Astrocyte (in vitro differentiated cells and primary cell): ENCODE data around the gene GOLGA8S.
"Not testable (repeated sequence)": the region's sequence is repeated elsewhere in the genome, so short reads cannot be mapped to it uniquely, and the experiment has no call there.

ENCODE experiments used
- CTCF ChIP-seq: IDR thresholded peaks from 2 replicates; pipeline ENCODE4 v1.5.1; 2011; ENCODE audit warnings: low read depth, mild to moderate bottlenecking, inconsistent platforms, low read length, moderate library complexity; ENCODE audit not compliant: insufficient read depth
- EZH2 ChIP-seq: IDR thresholded peaks from 2 replicates; pipeline ENCODE4 v1.6.1; 2012; ENCODE audit warnings: mild to moderate bottlenecking, low read length, inconsistent platforms; ENCODE audit not compliant: insufficient read depth

- TF ChIP-seq EZH2, CTCF: not testable (repeated sequence)
Measured at GRCh38 chr15:23378946-23379345, 24.4 kb downstream of the GOLGA8S start.
